Thyroid gland (tissue), 4 donors: ENCODE measurements around the gene SIM2. TPM values are rescaled to one million over a fixed set of nuclear protein-coding genes. Genes with fewer than 3 reads are reported as not detected.

Source experiments
- DNase-seq, 2 donors: peaks; one replicate each; pipeline ENCODE4 v3.0.0-alpha.2; 2019
- H3K27ac ChIP-seq, 3 donors: fragments of 200-600 bp; sonication (generic); 1 replicate in 2 of 3; 2 replicates in 1 of 3; pipeline ENCODE4 v1.5.1; 2016 to 2019; ENCODE audit warnings: mild to moderate bottlenecking in 1 of 3, moderate library complexity in 1 of 3
- H3K27me3 ChIP-seq: fragments of 200-600 bp; sonication (generic); one replicate; pipeline ENCODE4 v1.5.1; 2019
- H3K36me3 ChIP-seq, 2 donors: fragments of 200-600 bp; sonication (generic); one replicate each; pipeline ENCODE4 v1.5.1; 2016 to 2019
- H3K4me1 ChIP-seq, 2 donors: fragments of 200-600 bp; sonication (generic); one replicate each; pipeline ENCODE4 v1.5.1; 2017 to 2019
- H3K4me3 ChIP-seq, 3 donors: fragments of 200-600 bp; sonication (generic); replicated peaks in 1 of 3; 1 replicate in 2 of 3; 2 replicates in 1 of 3; pipeline ENCODE4 v1.5.1; 2016; ENCODE audit warnings: mild to moderate bottlenecking in 1 of 3
- H3K9me3 ChIP-seq: fragments of 200-600 bp; sonication (generic); one replicate; pipeline ENCODE4 v1.5.1; 2017
- POLR2A ChIP-seq, 2 donors: fragments of 450-650 bp; IDR thresholded peaks; one replicate each; pipeline ENCODE4 v1.6.1; 2017; ENCODE audit warnings: antibody characterized with exemption in 2 of 2, mild to moderate bottlenecking in 2 of 2, moderate library complexity in 1 of 2
- WGBS, 2 donors: methylation state at CpG; one replicate each; pipeline ENCODE4 v1.1.5; 2017; 5-methylcytosine and 5-hydroxymethylcytosine counted together
- intact Hi-C: fragments of 100-400 bp; cut with DNase I; formaldehyde crosslinking; loops from one replicate; pipeline ENCODE4 v1.15.1; 2023
- total RNA-seq, 4 donors: library from RNA; depleted of rRNA; stranded (reverse); fragments of >200 nt; gene quantifications; one replicate each; pipeline ENCODE4 v1.2.3, GENCODE V29; 2016
- TF ChIP-seq, protein P1 (sequence below), 6 experiments: fragments of 200-600 bp in 3 of 6; fragments of 450-650 bp in 3 of 6; sonication (generic) in 3 of 6; IDR thresholded peaks; one replicate each; pipeline ENCODE4 v1.5.1; 2016 to 2019; ENCODE audit warnings: antibody characterized with exemption in 6 of 6, mild to moderate bottlenecking in 2 of 6, inconsistent platforms in 1 of 6, moderate library complexity in 1 of 6

SIM2 gene
- total RNA-seq, 4 donors from 2014 or later: not detected

DNA sequence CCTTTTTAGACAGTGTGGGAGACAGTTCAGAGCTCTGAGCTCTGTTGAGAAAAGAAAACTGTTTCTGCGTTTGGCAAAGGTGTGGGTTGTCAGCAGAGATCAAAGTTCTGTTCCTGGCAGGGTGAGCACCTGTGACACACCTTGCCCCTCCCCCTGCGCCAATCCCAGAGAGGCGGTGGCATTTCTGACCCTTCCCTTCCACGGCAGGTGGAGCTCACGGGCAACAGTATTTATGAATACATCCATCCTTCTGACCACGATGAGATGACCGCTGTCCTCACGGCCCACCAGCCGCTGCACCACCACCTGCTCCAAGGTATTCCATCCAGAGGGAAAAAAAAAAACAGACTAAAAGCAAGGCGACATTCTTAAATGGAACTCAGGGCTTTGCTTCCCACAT is 20.7 kb downstream of the SIM2 start:
- 80 to 90% methylated on average over 10 of the region's 10 CpGs for WGBS, 2 donors
- H3K9me3 ChIP-seq: no peaks in the 10 kb centered on the region
- DNase-seq: no peak

DNA sequence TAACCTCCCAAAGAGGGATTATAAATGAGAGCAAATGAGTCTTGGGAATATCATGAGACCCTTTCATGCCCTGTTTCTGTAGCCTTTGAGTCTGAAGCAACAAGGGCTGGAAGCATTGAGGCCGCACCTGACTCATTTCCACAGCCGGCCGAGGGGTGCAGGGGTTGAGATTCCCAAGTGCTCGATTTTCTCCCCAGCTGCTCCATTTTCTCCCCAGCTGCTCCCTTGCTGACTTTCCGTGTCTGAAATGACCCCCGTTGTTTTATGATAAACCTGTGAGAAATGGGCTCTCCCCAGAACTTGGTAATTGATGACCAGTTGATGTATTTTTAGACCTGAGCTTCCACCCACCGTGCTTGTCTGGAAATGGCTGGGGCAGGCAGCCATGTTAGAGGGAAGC is 22.9 kb downstream of the SIM2 start:
- DNase-seq: no peak
- intact Hi-C loops: no loop called here
- H3K4me1 ChIP-seq: no peaks in the 10 kb centered on the region
- no peaks in the 10 kb centered on the region for H3K27me3 ChIP-seq
- H3K9me3 ChIP-seq: no peaks in the 10 kb centered on the region
- no peak for TF ChIP-seq POLR2A (IDR thresholded peaks at IDR 0.05)
- TF ChIP-seq, protein P1, sequence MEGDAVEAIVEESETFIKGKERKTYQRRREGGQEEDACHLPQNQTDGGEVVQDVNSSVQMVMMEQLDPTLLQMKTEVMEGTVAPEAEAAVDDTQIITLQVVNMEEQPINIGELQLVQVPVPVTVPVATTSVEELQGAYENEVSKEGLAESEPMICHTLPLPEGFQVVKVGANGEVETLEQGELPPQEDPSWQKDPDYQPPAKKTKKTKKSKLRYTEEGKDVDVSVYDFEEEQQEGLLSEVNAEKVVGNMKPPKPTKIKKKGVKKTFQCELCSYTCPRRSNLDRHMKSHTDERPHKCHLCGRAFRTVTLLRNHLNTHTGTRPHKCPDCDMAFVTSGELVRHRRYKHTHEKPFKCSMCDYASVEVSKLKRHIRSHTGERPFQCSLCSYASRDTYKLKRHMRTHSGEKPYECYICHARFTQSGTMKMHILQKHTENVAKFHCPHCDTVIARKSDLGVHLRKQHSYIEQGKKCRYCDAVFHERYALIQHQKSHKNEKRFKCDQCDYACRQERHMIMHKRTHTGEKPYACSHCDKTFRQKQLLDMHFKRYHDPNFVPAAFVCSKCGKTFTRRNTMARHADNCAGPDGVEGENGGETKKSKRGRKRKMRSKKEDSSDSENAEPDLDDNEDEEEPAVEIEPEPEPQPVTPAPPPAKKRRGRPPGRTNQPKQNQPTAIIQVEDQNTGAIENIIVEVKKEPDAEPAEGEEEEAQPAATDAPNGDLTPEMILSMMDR (IDR thresholded peaks at IDR 0.05): no peak
- H3K27ac ChIP-seq: no peak overlapping the region
- H3K36me3 ChIP-seq: no peaks in the 10 kb centered on the region
- 90 to 94% methylated on average over 7 of the region's 7 CpGs for WGBS, 2 donors
- no peak overlapping the region for H3K4me3 ChIP-seq

More for the DNA sequence above, 20.7 kb downstream of the SIM2 start:
- Histone ChIP-seq H3K36me3 (no peaks in the 10 kb centered on the region), H3K27ac (no peak overlapping the region), H3K27me3 (peaks cover 4% of the 10 kb centered on the region), H3K4me3 (no peak overlapping the region), H3K4me1 (no peaks in the 10 kb centered on the region)
- intact Hi-C loops: no loop called here
- TF ChIP-seq, protein P1 (IDR thresholded peaks at IDR 0.05): no peak
- TF ChIP-seq POLR2A (IDR thresholded peaks at IDR 0.05): no peak

- Histone ChIP-seq H3K4me1 (no peaks in the 10 kb centered on the region), H3K36me3 (no peaks in the 10 kb centered on the region), H3K9me3 (no peaks in the 10 kb centered on the region), H3K27me3 (no peaks in the 10 kb centered on the region), H3K27ac (no peak overlapping the region), H3K4me3 (no peak overlapping the region)
- TF ChIP-seq POLR2A (IDR thresholded peaks at IDR 0.05): no peak
- TF ChIP-seq, protein P1 (IDR thresholded peaks at IDR 0.05): no peak
- DNase-seq: no peak
- WGBS, 2 donors: 83% methylated on average over 22 to 25 of the region's 25 CpGs
- intact Hi-C loops: no loop called here
Observed at GRCh38 chr21:36722370-36723368, 23.8 kb downstream of the SIM2 start.

DNA sequence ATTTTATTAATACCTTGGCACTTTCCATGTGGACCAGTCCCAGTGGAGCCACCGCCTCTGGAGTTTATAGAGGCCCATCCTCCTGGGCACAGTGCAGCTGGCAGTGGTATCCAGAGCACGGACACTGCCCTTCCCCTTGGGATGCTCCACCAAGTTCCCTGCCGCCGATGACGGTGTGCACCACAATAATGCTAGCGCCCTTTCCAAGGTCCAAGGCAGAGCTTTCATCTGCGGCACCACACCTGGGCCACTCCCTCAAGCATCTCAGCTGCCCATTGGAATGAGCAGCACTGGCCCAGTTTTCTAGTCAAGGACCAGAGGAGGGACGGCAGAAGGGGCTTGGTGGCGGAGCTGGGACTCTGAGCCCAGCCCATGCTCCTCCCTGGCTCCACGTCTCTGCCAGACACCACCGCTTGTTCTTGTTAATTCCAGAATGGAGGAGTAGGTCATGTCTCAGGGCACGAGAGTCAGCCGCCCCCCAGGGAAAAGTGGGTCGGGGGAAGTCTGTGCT is 24.5 kb downstream of the SIM2 start:
- intact Hi-C loops: no loop called here
- WGBS, 2 donors: 90% methylated on average over 12 to 13 of the region's 14 CpGs

More for the DNA sequence above, 24.5 kb downstream of the SIM2 start:
- DNase-seq: no peak
- Histone ChIP-seq H3K27me3 (no peaks in the 10 kb centered on the region), H3K9me3 (no peaks in the 10 kb centered on the region), H3K4me1 (no peaks in the 10 kb centered on the region), H3K4me3 (no peak overlapping the region), H3K27ac (no peak overlapping the region), H3K36me3 (no peaks in the 10 kb centered on the region)
- TF ChIP-seq, protein P1 (IDR thresholded peaks at IDR 0.05): no peak
- TF ChIP-seq POLR2A (IDR thresholded peaks at IDR 0.05): no peak
